Tongue (tissue), 2 donors: Measurements from ENCODE around the gene NAA20. TPM values are rescaled to one million over a fixed set of nuclear protein-coding genes. Genes with fewer than 3 reads are reported as not detected.

Source experiments
- DNase-seq: peaks from one replicate; pipeline ENCODE4 v3.0.0-alpha.2; 2015
- total RNA-seq: library from RNA; depleted of rRNA; stranded (reverse); fragments of >200 nt; gene quantifications from one replicate; pipeline ENCODE4 v1.2.3, GENCODE V29; 2014

Gene NAA20
- total RNA-seq, 1 donor from 2014 or later: 41.2 TPM

- DNase-seq: no peak
Measured at GRCh38 chr20:20019123-20019522, 2.0 kb downstream of the NAA20 start.

GRCh38 chr20:20020908-20021307 lies 3.7 kb downstream of the NAA20 start:
- DNase-seq: no peak

DNA sequence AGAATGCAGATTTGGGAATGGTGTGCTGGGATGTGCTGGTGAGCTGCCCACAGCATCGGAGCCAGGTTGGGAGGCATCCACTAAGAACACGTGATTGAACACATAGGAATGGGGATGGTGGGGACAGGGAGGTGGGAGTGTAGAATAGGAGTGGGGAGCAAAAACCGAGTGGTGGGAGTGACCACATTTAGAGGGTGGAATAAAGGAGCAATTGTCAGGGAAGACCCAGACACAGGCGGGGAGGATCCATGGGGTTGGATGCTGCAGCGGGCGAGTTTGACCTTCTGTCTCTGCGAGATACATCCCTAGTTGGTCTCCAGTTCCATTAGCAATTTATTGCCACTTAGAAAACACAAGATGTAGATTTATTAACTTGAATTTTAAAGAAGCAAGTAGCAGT lies 4.7 kb downstream of the NAA20 start:
- no peak for DNase-seq

- DNase-seq: no peak
Measured at GRCh38 chr20:20022498-20022897, 5.3 kb downstream of the NAA20 start.

DNA sequence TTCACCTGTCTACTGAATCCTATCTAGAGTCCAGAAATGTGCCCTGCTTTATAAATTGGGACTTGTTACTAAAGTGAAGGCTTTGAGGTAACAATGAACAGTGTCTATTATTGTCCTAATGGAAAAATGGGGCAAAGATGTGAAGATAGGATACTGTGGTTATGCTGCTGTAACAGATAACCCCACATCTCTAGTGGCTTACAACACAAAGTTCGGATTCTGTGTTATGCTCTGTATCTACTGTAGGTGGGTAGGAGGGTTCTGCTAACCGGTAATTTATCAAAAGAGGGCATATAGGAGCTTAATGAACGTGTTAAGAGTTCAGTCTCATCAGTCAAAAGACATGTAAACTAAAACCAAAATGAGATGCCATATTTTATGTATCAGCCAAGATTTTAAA lies 6.2 kb downstream of the NAA20 start:
- no peak for DNase-seq

- no peak for DNase-seq
Measured at GRCh38 chr20:20024942-20025341, 7.8 kb downstream of the NAA20 start.

DNA sequence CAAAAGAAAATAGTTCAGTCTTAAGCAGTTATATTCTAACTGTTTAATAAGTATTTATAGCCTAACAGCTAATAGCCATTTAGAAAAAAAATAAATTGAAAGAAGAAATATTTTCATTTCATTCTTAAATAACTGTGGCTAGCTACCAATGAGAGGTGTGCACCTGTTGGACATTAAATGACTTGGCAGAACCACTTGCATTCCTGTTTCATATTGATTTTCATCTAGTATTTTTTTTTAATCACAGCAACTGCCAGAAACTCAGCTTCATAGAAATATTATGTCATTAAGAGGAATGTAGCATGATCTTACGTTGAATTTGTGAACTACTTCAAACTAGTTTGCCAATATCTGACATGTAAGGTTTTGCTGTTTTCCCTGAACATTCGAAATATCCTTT lies 10.1 kb downstream of the NAA20 start:
- no peak for DNase-seq

DNA sequence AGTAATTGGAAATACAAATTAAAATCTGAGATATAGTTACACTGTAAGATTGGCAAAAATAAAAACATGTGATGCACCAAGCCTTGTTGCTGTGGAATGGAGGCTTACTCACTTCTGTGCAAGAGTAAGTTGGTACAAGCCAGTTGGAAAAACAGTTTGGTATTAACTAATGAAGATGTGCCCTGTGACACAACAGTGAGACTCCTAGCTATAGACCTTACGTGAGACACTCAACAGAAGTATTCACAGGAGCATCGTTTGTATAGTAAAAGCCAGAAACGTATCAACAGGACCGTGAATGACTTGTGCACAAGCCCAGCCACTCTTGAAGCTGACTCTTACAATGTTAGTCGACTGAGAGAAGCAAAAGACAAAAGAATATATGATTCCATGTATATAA lies 14.6 kb downstream of the NAA20 start:
- DNase-seq: no peak

DNA sequence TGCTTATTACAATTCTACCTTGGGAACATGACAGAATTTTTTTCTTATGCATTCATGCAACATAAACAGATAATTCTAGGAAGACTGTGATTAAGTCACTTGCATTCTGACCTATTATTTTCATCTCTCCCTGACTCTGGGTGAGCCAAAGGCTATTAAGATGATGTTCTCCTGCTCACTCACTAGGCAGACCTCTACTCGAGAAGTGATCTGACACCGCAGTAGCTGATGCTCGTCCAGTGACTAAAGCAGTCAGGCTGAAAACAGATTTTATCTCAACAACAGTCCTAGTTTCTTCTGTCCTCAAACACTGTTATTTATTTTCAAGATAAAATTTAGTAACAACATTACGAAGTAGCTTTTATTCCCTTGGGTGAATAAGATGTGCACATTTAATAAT lies 17.3 kb downstream of the NAA20 start:
- DNase-seq: no peak

DNA sequence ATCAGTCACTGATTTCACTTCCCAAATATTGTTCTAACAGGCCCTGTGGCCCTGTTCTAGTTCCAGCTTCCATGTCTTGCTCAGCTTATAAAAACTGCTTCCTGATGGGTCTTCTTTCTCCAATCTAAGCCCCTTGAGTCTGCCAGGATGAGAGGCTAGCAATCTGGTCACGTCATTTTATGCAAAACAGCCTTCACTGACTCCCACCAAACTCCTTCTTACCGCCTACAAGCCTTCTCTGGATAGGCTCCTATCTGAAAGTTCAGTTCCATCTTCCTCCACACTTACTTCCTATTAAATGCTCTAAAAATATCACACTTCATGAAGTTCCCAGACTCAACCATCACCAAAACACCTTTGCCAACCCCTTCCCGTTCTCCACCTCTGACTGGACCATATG lies 19.6 kb downstream of the NAA20 start:
- no peak for DNase-seq

- no peak for DNase-seq
Measured at GRCh38 chr20:20037960-20038359, 20.8 kb downstream of the NAA20 start.

GRCh38 chr20:20038586-20038985 lies 21.4 kb downstream of the NAA20 start:
- no peak for DNase-seq

- DNase-seq: no peak
Measured at GRCh38 chr20:20039752-20040387, 22.7 kb downstream of the NAA20 start.

GRCh38 chr20:20051767-20052073 lies 34.6 kb downstream of the NAA20 start:
- DNase-seq: no peak

- peak; percentile 98 for DNase-seq
Measured at GRCh38 chr20:20052074-20052970, 35.2 kb downstream of the NAA20 start, which contains the start of the genes CFAP61 and CRNKL1. TSS of gene CFAP61 (plus strand) at chr20:20052532. CDS start at chr20:20056654, 4,122 bp downstream. TSS of gene CRNKL1 (minus strand) at chr20:20052466. CDS start at chr20:20052342, 124 bp downstream.

- peak; percentile 28 for DNase-seq
Measured at GRCh38 chr20:20060234-20060998, 43.3 kb downstream of the NAA20 start.

DNA sequence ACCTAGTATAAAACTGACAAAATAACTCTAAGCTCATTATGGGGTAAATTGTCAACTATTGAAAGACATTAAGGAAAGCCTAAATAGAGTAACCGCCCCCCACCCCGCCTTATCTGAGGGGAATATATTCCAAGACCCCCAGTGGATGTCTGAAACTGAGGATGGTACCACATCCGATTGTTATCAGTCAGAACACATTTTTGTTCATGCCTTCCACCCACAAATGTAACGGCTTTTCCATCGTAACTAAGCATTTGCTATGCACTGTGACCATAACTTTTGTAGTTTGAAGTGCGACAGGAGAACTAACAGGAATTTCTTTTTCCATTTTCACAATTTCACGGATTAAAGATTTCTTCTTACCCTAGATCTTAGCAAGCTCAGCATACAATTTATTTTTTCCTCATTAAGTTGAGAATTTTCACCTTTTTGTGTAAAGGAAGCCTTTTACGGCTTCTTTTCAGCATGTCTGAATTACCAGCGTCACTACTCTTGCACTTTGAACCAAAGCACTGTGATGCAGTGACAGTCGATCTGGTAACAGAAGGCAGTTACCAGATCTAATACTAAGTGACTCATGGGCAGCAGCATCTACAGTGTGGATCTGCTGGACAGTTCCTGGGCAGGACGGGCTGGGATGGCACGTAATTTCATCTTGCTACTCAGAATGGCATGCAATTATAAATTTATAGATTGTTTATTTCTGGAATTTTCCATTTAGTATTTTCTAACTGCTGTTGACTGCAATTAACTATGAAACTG lies 47.0 kb downstream of the NAA20 start:
- no peak for DNase-seq

DNA sequence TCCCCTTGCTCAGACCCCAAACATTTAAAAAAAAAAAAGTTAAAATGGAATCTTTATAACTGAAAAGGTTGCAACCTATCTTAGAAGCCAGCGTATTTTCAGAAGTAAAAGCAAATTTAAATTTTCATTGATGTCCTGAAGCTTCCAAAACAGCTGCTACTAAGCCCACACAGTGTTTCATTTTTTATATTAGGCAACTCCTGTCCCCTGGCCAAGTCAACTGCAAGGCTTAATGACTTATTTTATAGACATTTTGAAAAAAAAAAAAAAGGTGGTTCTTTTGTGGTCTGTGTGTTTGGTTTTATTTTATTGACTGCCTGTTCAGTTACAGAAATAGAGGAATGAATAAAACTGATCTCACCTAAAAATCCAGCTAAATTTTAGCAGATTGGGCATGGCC lies 48.2 kb downstream of the NAA20 start:
- DNase-seq: peak; percentile 12

- DNase-seq: no peak
Measured at GRCh38 chr20:20070871-20071726, 53.9 kb downstream of the NAA20 start.

DNA sequence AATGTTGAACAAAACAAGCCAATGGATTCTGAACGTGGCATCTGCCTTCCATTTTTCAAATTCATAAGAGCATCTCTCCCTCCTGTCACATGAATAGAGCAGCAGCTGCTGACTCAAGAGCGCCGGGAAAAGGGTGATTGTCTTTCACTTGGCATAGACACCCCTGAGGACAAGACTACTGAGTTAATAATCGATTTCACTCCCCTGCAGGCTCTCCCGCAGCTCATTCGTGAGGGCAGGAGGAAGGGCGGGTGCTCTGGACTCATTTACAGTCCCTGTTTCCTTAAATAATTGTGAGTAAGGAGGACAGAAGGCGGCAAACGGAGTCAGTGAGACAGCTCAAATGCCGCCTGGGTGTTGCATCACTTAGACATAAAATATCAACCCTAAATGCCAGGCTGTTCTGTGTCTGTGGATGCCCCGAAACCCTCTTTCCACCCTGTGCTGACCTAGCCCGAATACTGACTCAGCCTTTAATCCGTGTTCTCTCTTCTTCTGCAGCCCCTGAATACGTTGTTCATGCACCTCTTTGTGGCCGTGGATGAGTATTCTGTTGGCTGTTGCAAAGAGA lies 56.7 kb downstream of the NAA20 start:
- DNase-seq: peak; percentile 74

GRCh38 chr20:20075032-20075431 lies 57.9 kb downstream of the NAA20 start:
- no peak for DNase-seq
